Activated CD4-positive, alpha-beta T cell treated with anti-CD3 and anti-CD28 coated beads for 48 hours (primary cell): ENCODE measurements around the gene VAV2.
A peak's percentile ranks its signal among the peaks of the same experiment; 100 is the strongest.

Experiments used
- DNase-seq: peaks from one replicate; pipeline ENCODE4 v3.0.0-alpha.2; 2020

The VAV2 gene

GRCh38 chr9:134028076-134028475 is 36.0 kb upstream of the VAV2 start:
- DNase-seq = no peak

- DNase-seq = no peak
These were observed 35.4 kb upstream of the VAV2 start for GRCh38 chr9:134027561-134027960.

GRCh38 chr9:134026981-134027380 is 34.9 kb upstream of the VAV2 start:
- no peak for DNase-seq

GRCh38 chr9:134026581-134026980 is 34.5 kb upstream of the VAV2 start:
- DNase-seq = no peak

- DNase-seq = peak; percentile 62
These were observed 33.8 kb upstream of the VAV2 start for GRCh38 chr9:134025606-134026541.

- peak; percentile 96 for DNase-seq
These were observed 32.9 kb upstream of the VAV2 start, which contains the start of gene BRD3OS for GRCh38 chr9:134024828-134025605. Gene BRD3OS (plus strand): TSS chr9:134025481. CDS start chr9:134026748, 1,267 bp downstream.

- no peak for DNase-seq
These were observed 32.2 kb upstream of the VAV2 start for GRCh38 chr9:134024214-134024792.

GRCh38 chr9:134014946-134015345 is 22.8 kb upstream of the VAV2 start:
- no peak for DNase-seq

- DNase-seq = no peak
These were observed 19.3 kb upstream of the VAV2 start for GRCh38 chr9:134011401-134011800.

- DNase-seq = no peak
These were observed 18.4 kb upstream of the VAV2 start for GRCh38 chr9:134010310-134011173.

GRCh38 chr9:134007571-134007970 is 15.4 kb upstream of the VAV2 start:
- no peak for DNase-seq

GRCh38 chr9:134007150-134007549 is 15.0 kb upstream of the VAV2 start:
- no peak for DNase-seq

- DNase-seq = no peak
These were observed 13.3 kb upstream of the VAV2 start for GRCh38 chr9:134005381-134005780.

GRCh38 chr9:134004881-134005280 is 12.8 kb upstream of the VAV2 start:
- no peak for DNase-seq

- no peak for DNase-seq
These were observed 12.2 kb upstream of the VAV2 start for GRCh38 chr9:134004131-134004873.

GRCh38 chr9:134003237-134003636 is 11.1 kb upstream of the VAV2 start:
- no peak for DNase-seq

GRCh38 chr9:134002796-134003195 is 10.7 kb upstream of the VAV2 start:
- DNase-seq = no peak

- DNase-seq = no peak
These were observed 7.7 kb upstream of the VAV2 start for GRCh38 chr9:133999851-134000265.

- no peak for DNase-seq
These were observed 6.9 kb upstream of the VAV2 start for GRCh38 chr9:133998915-133999595.

GRCh38 chr9:133997584-133997983 is 5.5 kb upstream of the VAV2 start:
- no peak for DNase-seq
